Inflammatory macrophage treated with lipopolysaccharide for 1 hour (primary cell): ENCODE data around the gene EPOP.
A peak's percentile ranks its signal among the peaks of the same experiment; 100 is the strongest.

ENCODE experiments used
- DNase-seq, 2 donors: peaks; one replicate each; pipeline ENCODE4 v3.0.0-alpha.2; 2020 to 2022

EPOP gene

DNA sequence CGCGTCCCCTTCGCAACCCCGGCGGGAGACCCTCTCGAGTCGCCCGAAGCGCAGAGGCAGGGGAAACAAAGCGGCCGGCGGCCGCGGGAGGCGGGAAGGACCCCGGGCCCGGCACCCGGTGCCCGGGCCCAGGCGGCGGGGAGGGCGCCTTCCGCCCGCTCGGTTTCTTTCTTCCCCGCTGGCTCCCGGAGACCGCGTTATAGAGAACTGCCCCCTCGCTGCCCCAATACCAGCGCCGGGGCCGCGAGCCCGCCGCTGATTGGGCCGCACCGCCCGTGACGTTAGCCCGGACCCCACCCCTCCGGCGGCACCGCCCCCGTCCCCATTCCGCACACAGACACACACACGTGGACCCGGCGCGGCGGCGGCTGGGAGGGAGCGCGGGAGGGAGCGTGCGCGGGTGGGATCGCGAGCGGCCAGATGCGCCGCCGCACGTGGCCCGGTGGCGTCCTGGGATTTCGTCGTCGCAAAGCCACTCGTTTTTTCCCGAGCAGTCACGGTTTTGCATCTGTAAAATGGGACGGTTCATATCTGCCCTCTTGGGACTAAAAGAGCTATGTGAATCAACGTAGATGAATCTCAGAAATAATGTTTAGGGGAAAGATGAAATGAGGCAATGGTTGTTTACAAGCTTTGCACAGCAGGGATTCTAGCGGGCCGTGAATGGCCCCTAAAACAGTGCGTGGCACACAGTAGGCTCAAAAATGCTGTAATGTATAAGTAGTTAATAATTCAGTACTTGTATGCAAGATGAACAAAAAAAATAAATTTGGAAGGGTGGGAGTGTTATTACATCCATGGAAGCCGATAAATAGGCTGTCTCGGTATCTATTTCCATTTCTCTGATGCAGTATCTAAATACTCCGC is at the start of gene EPOP:
TSS of gene EPOP (minus strand) at position 209 of the 867 bp plus-strand sequence. CDS start 462 bp downstream, outside the sequence.
- DNase-seq, result peak; percentile 80 to 91

DNA sequence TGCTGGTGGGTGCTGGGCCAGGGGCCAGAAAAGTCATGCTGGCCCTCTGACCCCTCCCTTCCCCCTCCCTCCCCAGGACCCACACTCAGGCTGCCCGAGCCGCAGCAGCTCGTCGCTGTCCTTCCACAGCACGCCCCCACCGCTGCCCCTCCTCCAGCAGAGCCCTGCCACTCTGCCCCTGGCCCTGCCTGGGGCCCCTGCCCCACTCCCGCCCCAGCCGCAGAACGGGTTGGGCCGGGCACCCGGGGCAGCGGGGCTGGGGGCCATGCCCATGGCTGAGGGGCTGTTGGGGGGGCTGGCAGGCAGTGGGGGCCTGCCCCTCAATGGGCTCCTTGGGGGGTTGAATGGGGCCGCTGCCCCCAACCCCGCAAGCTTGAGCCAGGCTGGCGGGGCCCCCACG is 47.0 kb upstream of the EPOP start:
- no peak for DNase-seq

DNA sequence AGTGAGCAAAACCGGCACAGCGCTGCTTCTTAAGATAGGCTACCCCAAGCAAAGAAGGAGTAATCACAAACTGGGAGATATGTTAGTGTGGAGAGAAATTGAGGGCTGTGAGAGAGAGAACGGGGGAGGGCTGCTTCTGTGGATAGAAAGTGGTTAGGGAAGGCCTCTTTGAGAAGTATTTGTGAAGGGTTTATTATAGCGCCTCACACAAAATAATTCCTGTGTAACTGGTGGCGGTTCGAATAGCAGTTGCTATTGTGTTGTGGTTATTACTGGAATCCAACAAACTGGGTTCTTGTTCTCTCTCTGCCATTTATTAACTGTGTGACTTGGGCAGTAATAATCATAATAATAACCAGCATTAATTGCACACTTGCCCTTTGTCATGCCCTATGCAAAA is 46.2 kb upstream of the EPOP start:
- DNase-seq, result no peak

DNA sequence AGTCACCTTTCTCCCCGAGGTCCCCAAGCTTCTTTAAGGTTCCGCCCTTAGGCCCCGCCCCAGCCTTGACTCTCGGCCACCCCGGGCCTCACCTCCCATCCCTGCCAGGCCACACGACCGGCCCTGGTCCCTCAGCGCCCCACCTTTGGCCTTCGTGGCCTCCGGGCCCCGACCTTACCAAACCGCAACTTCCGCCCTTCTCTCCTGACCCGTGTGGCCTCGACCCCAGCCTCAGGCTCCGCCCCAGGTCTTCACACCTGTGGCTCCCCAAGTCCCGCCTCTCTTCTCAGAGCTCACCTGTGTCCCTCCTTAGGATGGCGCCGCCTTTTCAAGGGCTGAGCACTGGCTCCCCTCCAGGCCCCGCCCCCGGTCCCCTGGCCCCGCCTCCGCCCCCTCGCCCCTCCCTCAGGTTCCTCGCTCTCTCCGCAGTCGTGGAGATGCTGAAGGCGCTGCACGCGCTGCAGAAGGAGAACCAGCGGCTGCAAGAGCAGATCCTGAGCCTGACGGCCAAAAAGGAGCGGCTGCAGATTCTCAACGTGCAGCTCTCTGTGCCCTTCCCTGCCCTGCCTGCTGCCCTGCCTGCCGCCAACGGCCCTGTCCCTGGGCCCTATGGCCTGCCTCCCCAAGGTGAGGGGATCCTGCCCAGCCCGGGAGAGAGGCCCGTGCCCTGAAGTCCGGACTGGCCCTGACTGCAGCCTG is 45.3 kb upstream of the EPOP start:
- no peak for DNase-seq

DNA sequence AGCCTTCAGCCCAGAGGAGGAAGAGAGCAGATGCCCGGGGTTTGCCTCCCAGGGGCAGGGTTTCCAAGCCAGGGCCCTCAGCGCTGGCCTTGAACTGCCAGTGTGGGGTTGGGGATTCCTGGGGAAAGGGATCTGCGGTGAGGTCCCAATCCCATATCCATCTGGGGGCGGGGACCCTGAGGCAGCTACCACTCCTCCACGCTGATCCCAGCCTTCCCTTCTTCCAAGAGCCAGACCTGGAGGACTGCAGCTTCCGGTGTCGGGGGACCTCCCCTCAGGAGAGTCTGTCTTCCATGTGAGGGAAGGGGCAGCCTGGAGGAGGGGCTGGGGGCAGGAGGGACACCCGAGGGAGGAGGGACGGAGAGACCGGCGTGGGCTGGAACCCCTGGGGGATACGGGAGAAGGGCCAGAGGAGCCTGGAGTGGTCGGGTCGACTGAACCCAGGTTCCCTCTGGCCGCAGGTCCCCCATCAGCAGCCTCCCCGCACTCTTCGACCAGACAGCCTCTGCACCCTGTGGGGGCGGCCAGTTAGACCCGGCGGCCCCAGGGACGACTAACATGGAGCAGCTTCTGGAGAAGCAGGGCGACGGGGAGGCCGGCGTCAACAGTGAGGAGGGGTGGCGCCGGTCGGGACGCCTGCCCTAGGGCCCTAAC is 44.7 kb upstream of the EPOP start:
- DNase-seq, result no peak

DNA sequence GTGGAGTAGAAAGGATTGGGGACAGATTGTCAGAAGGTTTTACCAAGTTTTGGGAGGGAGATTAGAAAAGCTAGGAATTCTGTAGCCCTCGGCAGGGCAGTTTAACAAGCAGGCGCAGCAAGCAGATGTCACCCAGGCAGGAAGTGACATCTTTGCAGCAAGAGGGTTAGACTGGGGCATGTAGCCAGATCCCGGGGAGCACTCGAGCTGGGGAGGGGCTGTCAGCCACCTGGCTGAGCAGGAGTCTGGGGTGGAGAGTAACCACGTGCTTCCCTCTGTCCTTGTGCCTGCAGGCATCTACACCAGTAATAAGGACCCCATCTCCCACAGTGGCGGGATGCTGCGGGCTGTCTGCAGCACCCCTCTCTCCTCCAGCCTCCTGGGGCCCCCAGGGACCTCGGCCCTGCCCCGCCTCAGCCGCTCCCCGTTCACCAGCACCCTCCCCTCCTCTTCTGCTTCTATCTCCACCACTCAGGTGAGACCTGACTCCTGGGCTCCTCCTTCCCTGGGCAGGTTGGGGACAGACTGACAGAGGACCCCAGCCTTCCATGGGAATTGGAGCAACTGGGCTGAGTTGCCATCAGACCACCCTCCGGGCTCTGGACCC is 42.5 kb upstream of the EPOP start:
- DNase-seq, result no peak

DNA sequence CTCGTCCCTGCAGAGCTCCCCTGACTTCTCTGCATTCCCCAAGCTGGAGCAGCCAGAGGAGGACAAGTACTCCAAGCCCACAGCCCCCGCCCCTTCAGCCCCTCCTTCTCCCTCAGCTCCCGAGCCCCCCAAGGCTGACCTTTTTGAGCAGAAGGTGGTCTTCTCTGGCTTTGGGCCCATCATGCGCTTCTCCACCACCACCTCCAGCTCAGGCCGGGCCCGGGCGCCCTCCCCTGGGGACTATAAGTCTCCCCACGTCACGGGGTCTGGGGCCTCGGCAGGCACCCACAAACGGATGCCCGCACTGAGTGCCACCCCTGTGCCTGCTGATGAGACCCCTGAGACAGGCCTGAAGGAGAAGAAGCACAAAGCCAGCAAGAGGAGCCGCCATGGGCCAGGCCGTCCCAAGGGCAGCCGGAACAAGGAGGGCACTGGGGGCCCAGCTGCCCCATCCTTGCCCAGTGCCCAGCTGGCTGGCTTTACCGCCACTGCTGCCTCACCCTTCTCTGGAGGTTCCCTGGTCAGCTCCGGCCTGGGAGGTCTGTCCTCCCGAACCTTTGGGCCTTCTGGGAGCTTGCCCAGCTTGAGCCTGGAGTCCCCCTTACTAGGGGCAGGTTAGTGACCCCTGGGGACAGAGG is 41.7 kb upstream of the EPOP start:
- DNase-seq, result no peak

DNA sequence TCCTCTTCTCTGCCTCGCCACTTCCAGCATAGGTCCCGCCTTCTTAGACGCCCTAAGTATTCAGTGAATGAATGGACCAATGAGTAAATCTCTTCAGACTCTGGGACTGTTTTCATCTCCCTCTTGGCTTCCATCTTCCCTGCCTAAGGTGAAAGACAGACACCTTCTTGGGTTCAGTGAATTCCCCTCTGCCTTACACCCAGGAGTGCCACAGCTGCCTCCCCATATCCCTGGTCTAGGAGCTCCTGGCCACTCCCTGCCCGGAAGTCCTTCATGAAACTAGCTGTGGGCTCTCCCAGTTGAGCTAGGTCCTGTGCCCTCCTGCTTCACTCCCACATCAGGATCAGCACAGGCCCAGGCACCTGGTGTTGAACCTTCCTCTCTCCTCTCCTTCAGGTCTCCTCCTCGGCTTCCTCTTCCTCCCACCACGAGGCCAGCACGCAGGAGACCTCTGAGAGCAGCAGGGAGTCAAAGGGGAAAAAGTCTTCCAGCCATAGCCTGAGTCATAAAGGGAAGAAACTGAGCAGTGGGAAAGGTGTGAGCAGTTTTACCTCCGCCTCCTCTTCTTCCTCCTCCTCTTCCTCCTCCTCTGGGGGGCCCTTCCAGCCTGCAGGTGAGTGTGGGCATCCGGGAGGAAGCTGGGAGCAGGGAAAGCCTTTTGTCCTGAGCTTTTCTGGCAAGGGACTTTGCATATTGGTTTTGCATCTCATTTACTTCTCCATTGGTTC is 40.6 kb upstream of the EPOP start:
- no peak for DNase-seq

DNA sequence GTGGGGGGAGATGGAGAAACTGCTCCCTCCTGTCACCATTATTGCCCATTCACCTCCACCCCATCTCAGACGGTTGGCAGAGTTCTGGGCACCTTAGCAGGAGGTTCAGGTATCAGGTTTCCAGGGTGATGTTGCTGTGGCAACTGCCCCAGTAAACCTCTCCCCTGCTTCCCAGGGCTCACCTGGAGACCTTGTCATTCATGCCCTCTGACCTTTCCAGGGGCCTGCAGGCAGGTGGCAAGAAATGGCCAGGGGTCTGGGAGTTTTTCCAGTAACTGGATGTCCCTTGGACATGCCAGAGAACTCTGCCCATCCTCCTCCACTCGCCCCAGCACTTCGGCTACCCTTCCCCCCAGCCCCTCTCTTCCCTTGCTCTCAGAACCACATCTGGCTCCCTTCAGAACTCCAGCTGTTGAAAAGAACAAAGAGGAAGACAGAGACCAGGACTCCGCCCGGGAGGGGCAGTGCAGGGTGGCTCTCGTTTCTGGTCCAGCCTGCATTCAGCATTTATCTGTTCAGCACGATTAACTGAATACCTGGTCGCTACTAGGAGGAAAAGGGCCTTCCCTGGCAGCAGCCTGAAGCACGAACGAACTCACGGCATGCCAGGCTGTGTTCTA is 38.8 kb upstream of the EPOP start:
- DNase-seq, result no peak

DNA sequence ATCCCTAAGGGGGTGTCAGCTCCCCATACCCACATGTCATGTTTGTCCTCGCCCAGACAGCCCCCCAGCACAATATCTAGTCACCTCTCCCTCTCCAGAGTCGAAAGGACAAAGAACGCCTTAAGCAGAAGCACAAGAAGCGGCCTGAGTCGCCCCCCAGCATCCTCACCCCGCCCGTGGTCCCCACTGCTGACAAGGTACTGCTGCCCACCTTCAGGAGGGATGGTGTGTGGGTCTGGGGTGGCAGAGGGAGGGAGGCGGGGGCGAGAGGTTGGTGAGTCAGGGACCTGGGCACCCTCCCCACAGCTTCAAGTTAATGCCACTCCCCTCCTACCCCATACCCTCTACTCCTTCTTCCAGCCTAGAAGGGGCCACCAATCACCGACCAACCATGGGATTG is 37.8 kb upstream of the EPOP start:
- no peak for DNase-seq

DNA sequence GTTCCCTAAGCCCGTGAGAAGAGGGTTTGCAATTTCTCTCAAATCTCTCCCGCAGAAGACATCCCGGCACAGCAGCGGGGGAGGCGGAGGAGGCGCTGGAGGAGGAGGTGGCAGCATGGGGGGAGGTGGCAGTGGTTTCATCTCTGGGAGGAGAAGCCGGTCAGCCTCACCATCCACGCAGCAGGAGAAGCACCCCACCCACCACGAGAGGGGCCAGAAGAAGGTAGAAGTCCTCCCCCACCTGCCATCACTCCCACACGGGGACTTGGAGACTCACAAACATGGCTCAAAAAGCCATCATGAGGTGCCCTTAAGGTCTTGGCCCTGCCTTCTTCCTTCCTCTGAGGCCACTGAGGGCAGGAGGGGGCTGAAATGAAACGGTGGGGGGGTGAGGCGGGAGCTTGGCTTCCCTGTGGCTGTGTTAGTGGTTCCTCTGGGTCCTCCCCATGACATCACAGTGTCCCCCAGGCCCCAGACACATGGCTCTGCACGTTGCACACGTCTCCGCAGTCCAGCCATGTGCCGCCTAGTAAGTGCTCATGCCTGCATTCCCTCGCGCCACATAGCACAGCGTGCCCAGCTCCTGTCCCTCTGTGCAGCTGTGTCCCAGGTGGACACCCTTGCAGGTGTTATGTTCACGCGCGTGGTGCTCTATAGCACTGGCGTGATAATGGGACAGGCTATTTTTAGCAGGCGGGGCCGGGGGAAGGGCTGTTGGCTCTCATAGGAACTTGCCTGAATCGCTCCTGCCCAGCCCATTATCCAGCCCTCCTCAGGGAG is 37.2 kb upstream of the EPOP start:
- DNase-seq, result no peak

DNA sequence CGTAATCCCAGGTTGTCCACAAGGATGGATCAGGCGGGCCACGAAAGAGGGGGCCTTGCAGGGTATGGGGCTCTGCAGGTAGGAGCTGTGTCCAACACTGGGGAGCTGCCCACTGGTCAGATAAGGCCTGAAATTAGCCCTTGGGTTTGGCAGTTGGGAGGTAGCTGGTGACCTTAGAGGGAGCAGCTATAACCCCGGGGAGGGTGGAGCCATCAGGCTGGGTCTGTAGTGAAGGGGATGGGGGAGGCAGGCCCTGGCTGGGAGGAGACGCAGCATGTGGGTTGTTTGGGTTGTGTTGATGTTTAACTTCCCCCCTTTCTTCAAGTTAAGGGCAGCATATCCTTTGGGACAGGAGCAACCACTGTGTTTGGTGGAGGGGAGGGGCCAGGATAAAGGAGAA is 36.2 kb upstream of the EPOP start:
- DNase-seq, result no peak

DNA sequence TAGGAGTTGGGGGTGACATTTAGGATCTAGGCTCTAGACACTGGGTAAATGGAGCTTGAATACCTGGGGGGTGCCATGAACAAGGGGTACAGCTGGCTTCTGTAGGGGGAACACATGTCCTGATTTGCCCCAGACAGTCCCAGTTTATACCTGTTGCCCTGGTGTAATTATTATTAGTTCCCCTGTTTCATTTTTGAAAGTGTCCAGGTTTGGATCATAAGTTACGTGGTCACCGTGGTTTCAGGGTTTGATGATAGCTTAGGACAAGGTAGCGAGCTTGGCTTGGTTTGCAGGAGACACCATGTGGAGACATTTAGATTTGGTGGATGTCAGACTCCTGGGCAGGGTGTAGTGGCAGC is 35.8 kb upstream of the EPOP start:
- no peak for DNase-seq

DNA sequence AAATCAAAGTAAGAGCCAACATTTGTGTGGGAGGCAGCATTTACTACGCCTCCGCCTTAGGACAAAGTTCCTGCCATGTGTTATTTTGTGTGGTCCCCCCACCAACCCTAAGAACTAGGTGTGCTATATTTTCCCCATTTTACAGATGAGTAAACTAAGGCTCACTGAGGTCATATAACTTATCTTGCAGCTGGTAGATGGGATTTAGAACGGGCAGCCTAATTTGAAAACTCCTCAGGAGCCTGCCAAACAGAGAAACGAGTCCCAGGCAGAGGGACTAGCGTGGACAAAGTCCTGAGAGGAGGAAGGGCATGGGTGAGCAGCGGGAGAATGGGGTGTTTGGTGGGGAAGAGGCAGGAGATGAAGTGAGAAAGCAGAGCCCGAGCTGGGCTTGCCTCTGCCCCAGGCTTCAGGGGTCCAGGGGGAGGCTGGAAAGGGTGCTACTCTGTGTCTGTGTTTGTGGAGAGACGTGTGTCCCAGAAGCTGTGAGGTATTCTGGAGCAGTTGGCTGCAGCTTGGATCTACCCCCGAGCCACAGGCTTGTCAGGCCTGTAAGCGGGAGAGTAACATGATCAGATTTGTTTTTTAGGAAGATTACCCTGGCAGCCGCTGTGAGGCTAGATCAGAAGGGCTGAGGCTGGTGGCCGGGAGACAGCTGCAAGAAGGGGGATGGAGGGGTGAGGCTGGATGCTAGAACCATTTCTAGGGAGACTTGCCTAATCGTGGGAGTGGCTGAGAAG is 35.3 kb upstream of the EPOP start:
- no peak for DNase-seq

DNA sequence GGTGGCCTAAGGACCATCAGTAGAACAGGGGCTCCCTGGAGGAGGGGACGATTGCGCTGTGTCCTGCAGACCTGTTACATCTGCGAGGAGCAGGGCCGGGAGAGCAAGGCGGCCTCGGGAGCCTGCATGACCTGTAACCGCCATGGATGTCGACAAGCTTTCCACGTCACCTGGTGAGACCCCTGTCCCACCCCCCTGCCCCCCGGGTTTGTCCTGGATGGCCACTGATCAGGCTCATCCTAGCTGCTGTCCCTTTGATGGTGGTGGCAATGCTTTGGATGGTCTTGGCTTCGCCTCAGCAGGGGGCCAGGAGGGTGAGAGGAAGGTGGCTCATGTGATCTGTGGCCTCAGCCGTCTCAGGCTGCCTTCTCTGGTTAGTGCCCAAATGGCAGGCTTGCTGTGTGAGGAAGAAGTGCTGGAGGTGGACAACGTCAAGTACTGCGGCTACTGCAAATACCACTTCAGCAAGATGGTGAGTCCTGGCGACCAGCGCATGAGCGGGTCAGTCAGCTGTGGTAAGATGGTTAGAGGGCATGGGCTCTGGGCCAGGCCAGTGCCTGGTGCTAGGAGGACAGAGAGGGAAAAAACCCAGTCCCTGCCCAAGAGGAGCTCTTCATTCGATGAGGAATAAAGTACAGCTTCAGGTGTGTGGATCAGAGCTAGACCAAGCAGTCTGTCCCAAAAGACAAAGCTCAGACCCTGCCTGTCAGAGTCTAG is 34.5 kb upstream of the EPOP start:
- no peak for DNase-seq

DNA sequence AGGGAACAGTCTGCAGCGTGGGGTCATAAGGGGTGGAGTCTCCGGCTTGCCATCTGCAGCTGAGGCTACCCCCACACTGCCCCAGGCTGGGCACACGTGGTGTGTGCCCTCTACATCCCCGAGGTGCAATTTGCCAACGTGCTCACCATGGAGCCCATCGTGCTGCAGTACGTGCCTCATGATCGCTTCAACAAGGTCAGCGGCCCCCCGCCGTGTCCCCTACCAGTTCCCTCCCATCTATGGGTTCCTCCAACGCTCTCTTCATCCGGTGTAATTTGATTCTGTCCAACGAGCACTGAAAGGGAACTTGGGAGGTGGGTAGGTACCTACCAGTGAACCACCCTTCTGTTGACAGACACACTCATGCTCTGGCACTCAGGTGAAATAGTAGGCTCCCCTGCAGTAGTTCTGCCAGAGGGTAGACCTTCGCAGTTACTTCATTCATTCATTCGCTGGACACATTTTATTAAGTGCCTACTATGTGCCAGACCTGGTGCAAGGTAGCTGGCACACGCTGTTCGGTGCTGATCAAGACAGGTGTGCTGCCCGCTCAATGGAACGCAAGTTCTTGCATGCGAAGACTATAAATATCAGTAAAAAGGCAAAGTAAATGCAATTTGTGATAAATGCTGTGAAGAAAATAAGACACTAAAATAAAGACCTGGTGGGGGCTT is 33.1 kb upstream of the EPOP start:
- no peak for DNase-seq

DNA sequence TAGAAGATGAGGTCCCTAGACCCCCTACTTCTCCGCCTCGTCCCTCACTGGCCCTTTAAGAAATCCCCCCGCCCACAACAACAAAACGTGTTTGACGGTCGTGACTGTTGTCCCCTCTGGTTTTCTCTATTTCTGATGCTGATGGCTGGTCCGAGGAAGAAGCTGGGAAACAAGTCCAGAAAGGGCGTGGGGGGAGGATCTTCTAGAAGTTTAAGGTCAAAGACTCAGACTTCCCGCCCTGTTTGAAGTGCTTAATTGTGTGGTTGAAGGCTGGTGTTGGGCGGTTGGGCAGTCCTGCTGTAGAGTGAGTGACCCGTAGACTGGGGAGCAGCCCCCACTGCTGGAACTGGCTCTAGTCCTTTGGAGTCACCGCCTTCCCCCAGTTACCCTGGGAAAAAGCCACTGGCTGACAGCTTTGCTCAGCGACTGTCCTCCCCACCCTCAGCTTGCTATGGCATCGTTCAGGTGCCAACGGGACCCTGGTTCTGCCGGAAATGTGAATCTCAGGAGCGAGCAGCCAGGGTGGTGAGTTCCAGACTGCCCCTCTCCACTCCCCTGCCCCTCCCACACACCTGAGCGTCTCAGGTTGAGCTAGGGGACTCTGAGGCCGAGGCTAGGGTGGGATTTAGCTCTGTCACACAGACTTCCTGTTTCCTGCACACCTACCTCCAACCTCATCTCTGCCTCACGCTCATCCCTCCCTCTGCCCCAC is 31.9 kb upstream of the EPOP start:
- peak in 1 of 2 donors; percentile 32 for DNase-seq

DNA sequence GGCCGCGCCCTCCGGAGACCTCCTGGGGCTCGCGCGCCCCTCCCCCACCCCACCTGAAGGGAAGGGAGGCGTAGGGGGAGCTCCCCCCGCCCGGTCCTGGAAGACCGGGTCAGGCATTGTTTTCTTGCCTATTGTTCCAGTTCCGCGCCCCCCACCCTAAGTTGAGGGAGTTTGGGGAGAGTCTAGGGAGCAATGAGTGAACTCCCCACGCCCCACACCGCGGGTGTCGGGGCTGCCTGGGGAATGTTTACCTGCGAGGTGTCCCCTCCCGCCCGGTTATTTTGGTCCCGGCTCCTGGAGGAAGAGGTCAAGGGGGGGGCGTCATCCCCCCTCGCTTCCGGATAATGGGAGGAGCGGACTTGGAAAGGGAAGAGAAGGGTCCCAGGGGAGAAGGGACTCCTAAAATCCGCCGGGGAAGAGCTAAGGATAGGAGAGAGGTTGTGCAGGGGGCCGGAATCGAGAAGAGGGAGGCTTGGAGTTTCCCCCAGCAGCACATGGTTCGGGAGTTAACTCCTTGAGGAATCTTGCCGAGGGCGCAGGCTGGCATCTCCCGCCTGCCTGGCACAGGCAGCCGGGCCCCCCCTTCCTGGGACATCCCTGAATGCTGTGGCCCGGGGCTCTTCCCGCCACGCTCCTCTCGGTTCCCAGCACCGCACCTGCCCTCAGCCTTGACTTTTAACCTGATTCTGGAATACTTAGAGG is 31.2 kb upstream of the EPOP start:
- DNase-seq, result no peak
